ENCODE results near the gene TREX2. TPM values are rescaled to one million over a fixed set of nuclear protein-coding genes. Genes with fewer than 3 reads are reported as not detected.

Gene TREX2
- total and polyA plus RNA-seq, 10 of the 15 experiments (the other 5 are each of a cell fraction or from before 2014, with no cell fraction given), result 0.09 to 0.97 (median 0.60) TPM; not detected in 3

GRCh38 chrX:153459986-153460385, 14.1 kb upstream of the TREX2 start:
- SMC1A ChIA-PET (ENCODE audit: uncharacterized antibody, unreplicated experiment), result no interaction called here
- in situ Hi-C loops (cut with MboI), result no loop called here

More at GRCh38 chrX:153459986-153460385, 14.1 kb upstream of the TREX2 start:
- 84% methylated on average over 4 of the region's 4 CpGs for WGBS (ENCODE audit: insufficient coverage, insufficient replicate concordance, low lambda C conversion rate, missing lambda C conversion rate)
- Histone ChIP-seq H3K4me3 (no peak overlapping the region), H2AFZ (ENCODE audit: control insufficient read depth, low read depth, low read length) (no peak overlapping the region), H3K27ac (ENCODE audit: control insufficient read depth, insufficient read depth) (no peak overlapping the region), H3K79me2 (ENCODE audit: control insufficient read depth, insufficient read depth, low read length) (no peaks in the 10 kb centered on the region), H3K27me3 (replicated peaks in 1 of 2; ENCODE audit: control insufficient read depth in 2 of 2, insufficient read depth in 2 of 2, low read length in 1 of 2) (no peaks in the 10 kb centered on the region), H3K9me3 (replicated peaks; ENCODE audit: control insufficient read depth, insufficient read depth, low read length) (no peaks in the 10 kb centered on the region), H3K9ac (ENCODE audit: control insufficient read depth, insufficient read depth, low read length) (no peak overlapping the region), H3K36me3 (ENCODE audit: control insufficient read depth in 2 of 2, insufficient read depth in 2 of 2, low read length in 1 of 2) (peaks cover 0 to 2% of the 10 kb centered on the region in 2 experiments; a peak in 2 of 4 replicates), H3K4me1 (ENCODE audit: control insufficient read depth, insufficient read depth, low read length) (no peaks in the 10 kb centered on the region), H3K4me2 (ENCODE audit: control insufficient read depth, insufficient read depth) (no peak overlapping the region), H4K20me1 (ENCODE audit: control insufficient read depth, insufficient read depth) (no peaks in the 10 kb centered on the region)
- ChIA-PET POLR2A (no interaction called here), CTCF (interaction anchor here (1.3 to 1.7 kb wide), 3 partner anchors 8 to 207 kb away, joined by 3 to 7 read pairs (median 4); no protein-coding TSS in a partner anchor), RAD21 (ENCODE audit: unreplicated experiment) (no interaction called here)
- DNase-seq (ENCODE audit: low read depth, low spot score) (no peak), FAIRE-seq (no peak), ATAC-seq (no peak)
- no TSS peak for BruUV-seq (replicated peaks)
- intact Hi-C loops (cut with micrococcal nuclease; ENCODE audit: unreplicated experiment), result no loop called here
- TF ChIP-seq DPF2 (IDR thresholded peaks at IDR 0.05) (no peak), NKRF (conservative IDR thresholded peaks at IDR 0.05) (no peak), RELA (IDR thresholded peaks at IDR 0.05; ENCODE audit: borderline replicate concordance, partially characterized antibody) (no peak), SIN3A (IDR thresholded peaks at IDR 0.05; ENCODE audit: low read depth, low read length) (no peak), E4F1 (IDR thresholded peaks at IDR 0.05; ENCODE audit: borderline replicate concordance, partially characterized antibody) (no peak), FOXK2 (IDR thresholded peaks at IDR 0.05) (no peak), TCF7 (IDR thresholded peaks at IDR 0.05; ENCODE audit: borderline replicate concordance) (no peak), RBBP5 (conservative IDR thresholded peaks at IDR 0.05) (no peak), LARP7 (IDR thresholded peaks at IDR 0.05) (no peak)
- TF ChIP-seq, protein P1, sequence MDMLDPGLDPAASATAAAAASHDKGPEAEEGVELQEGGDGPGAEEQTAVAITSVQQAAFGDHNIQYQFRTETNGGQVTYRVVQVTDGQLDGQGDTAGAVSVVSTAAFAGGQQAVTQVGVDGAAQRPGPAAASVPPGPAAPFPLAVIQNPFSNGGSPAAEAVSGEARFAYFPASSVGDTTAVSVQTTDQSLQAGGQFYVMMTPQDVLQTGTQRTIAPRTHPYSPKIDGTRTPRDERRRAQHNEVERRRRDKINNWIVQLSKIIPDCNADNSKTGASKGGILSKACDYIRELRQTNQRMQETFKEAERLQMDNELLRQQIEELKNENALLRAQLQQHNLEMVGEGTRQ (IDR thresholded peaks at IDR 0.05; ENCODE audit: borderline replicate concordance, low read depth, low read length), result no peak
- TF ChIP-seq, protein P2, sequence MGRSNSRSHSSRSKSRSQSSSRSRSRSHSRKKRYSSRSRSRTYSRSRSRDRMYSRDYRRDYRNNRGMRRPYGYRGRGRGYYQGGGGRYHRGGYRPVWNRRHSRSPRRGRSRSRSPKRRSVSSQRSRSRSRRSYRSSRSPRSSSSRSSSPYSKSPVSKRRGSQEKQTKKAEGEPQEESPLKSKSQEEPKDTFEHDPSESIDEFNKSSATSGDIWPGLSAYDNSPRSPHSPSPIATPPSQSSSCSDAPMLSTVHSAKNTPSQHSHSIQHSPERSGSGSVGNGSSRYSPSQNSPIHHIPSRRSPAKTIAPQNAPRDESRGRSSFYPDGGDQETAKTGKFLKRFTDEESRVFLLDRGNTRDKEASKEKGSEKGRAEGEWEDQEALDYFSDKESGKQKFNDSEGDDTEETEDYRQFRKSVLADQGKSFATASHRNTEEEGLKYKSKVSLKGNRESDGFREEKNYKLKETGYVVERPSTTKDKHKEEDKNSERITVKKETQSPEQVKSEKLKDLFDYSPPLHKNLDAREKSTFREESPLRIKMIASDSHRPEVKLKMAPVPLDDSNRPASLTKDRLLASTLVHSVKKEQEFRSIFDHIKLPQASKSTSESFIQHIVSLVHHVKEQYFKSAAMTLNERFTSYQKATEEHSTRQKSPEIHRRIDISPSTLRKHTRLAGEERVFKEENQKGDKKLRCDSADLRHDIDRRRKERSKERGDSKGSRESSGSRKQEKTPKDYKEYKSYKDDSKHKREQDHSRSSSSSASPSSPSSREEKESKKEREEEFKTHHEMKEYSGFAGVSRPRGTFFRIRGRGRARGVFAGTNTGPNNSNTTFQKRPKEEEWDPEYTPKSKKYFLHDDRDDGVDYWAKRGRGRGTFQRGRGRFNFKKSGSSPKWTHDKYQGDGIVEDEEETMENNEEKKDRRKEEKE (IDR thresholded peaks at IDR 0.05), result no peak
